ENCODE data around the gene CBS.
"Not testable (repeated sequence)": the region's sequence is repeated elsewhere in the genome, so short reads cannot be mapped to it uniquely, and the experiment has no call there.

The CBS gene

GRCh38 chr21:43075170-43076022 is at the start of gene CBS:
CBS (minus strand) TSS chr21:43075835; CDS start chr21:43072193, 3,642 bp downstream.
- DNase-seq (ENCODE audit: low spot score), result not testable (repeated sequence)

- not testable (repeated sequence) for DNase-seq (ENCODE audit: low spot score)
These were observed 40.3 kb upstream of the CBS start for GRCh38 chr21:43115956-43116355.

DNA sequence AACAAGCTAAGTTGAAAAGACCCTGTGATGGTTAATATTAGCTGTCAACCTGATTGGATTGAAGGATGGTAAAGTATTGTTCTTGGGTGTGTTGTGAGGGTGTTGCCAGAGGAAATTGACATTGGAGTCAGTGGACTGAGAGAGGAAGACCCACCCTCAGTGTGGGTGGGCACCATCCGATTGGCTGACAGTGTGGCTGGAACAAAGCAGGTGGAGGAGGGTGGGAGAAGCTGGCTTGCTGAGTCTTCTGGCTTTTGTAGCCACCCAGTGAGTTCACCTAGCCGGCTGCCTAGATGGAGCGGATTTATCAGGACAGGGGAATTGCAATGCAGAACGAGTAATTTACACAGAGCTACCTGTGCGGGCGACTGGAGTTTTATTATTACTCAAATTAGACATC is 38.8 kb upstream of the CBS start:
- not testable (repeated sequence) for DNase-seq (ENCODE audit: low spot score)

- DNase-seq (ENCODE audit: low spot score), result not testable (repeated sequence)
These were observed 33.4 kb upstream of the CBS start for GRCh38 chr21:43109006-43109405.

- not testable (repeated sequence) for DNase-seq (ENCODE audit: low spot score)
These were observed 32.5 kb upstream of the CBS start for GRCh38 chr21:43108177-43108576.

- DNase-seq (ENCODE audit: low spot score), result not testable (repeated sequence)
These were observed 32.1 kb upstream of the CBS start for GRCh38 chr21:43107794-43108137.

- peak; percentile 41 for DNase-seq (ENCODE audit: low spot score)
These were observed 31.5 kb upstream of the CBS start, which contains the start of gene U2AF1 for GRCh38 chr21:43106965-43107793. U2AF1 (minus strand) TSS chr21:43107570; CDS start chr21:43107494, 76 bp downstream.

GRCh38 chr21:43104642-43105041 is 29.0 kb upstream of the CBS start:
- DNase-seq (ENCODE audit: low spot score), result not testable (repeated sequence)

- not testable (repeated sequence) for DNase-seq (ENCODE audit: low spot score)
These were observed 26.6 kb upstream of the CBS start for GRCh38 chr21:43102281-43102680.

DNA sequence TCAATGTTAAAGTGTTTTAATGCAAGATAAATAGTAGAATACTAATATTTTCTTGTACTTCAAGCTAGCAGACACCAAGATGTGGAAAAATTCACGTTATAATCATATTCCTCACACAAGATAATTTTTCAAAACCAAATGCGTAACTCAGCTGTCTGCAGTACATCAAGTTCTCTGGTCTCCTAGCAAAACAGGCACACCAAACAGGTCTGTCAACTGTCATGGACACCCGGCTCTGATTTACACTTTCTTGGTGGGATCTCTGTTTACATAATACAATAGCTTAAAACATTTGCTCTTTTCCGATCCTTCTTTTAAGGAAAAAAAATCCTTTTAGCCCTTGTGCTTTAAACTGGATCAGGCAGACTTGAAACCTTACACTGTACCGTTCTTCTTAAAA is 26.0 kb upstream of the CBS start:
- DNase-seq (ENCODE audit: low spot score), result not testable (repeated sequence)

- DNase-seq (ENCODE audit: low spot score), result not testable (repeated sequence)
These were observed 25.4 kb upstream of the CBS start for GRCh38 chr21:43101000-43101399.

- DNase-seq (ENCODE audit: low spot score), result not testable (repeated sequence)
These were observed 16.5 kb upstream of the CBS start for GRCh38 chr21:43091979-43092614.

DNA sequence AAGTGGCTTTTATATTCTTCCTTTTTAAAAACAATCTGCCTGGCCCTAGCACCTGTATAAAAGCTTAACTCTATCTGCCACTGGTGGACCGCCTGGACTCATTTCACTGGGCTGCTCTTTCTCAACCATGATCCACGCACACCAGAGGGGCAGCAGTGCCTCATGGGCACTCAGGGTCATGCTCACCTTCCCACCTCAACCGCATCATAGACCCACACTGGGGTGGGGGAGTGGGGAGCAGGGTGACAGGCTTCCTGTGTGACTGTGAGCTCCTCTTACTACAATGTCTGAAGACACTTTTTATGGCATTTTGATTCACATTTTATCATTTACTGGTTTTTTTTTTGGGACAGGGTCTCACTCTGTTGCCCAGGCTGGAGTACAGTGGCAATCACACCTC is 15.3 kb upstream of the CBS start:
- DNase-seq (ENCODE audit: low spot score), result not testable (repeated sequence)

GRCh38 chr21:43089463-43089862 is 13.8 kb upstream of the CBS start:
- not testable (repeated sequence) for DNase-seq (ENCODE audit: low spot score)

- DNase-seq (ENCODE audit: low spot score), result not testable (repeated sequence)
These were observed 7.1 kb upstream of the CBS start for GRCh38 chr21:43082587-43083300.

DNA sequence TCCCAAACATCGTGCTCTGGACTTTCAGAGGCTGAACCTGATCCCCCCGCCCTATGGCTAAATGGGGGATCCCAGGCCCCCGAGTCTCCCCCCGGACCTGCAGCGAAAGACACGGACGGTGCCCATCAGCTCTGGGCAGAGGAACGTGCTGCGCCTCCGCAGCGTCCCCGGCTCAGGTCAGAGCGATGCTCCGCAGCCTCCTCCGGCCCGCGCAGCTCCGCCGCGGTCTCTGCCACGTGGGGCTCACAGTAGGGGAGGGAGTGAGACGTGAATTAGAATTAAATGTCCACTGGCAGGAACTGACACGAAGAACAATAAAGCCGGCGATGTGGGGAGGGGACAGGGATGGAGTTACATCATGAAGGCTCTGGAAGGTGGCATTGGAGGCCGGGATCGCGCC is 1.0 kb upstream of the CBS start:
- DNase-seq (ENCODE audit: low spot score), result not testable (repeated sequence)

DNA sequence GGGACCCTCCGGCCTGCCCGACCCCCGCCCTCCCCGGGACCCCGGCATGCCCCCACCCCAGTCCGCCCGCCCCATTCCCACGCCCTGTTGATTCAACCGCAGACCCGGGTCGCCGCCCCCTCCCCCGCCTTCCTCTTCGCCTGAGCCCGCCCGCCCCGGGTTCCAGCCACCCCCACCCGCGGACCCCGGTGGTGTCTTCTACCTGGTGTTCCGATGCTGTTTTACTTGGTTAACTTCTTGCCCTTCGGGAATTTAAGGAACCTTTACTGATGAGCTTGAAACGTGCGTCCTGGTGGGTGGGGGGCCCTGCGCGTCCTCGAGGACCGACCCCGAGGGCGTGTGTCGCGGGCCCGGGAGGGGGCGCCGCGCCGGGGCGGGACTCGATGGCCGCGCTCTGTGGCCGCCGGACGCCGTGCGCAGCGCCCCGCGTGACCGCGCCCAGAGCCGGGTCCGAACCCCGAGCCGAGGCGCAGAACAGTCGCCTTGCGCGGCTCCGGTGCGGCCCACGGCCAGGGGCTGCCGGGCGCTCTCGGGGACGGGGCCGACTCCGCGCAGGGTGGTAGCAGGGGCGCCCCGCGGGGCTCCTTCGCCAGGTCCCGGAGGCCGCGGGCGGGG is 495 bp upstream of the CBS start:
- DNase-seq (ENCODE audit: low spot score), result not testable (repeated sequence)

DNA sequence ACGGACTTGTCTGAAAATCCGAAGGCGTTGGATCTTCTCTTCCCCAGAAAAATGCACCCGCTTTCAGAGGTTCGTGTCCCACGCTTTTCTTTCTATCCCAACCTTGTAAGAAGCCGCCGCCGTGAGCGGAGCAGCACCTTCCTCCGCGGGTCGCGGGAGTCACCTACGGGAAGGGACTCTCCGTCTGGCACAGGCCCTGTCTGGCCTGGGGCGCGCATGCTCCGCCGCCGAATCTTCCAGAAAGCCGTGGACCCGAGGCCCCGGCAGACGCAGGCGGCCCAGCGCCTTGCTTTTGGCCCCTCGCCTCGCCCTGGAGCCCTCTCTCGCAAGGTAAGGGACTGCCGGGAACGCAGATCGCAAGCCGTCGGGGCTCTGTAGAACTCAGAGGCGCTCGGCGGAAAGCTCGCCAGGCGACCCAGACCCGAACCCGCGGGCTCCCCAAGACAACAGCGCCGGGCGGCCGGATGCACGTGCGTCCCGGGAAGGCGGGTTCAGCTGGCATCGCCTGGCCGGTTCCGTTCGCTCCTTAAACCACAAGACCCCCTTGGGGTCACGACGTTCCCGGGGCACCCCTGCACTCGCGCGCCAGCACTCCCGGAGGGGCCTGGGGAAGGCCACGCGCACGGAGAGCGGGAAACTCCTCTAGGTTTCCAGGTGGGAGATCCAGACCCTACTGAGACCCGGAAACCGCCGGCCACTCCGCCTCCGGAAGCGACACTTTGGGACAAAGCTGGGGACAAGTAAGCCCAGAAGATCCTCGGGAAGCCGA is 1.1 kb downstream of the CBS start:
- not testable (repeated sequence) for DNase-seq (ENCODE audit: low spot score)

GRCh38 chr21:43072742-43073141 is 2.9 kb downstream of the CBS start:
- not testable (repeated sequence) for DNase-seq (ENCODE audit: low spot score)

DNA sequence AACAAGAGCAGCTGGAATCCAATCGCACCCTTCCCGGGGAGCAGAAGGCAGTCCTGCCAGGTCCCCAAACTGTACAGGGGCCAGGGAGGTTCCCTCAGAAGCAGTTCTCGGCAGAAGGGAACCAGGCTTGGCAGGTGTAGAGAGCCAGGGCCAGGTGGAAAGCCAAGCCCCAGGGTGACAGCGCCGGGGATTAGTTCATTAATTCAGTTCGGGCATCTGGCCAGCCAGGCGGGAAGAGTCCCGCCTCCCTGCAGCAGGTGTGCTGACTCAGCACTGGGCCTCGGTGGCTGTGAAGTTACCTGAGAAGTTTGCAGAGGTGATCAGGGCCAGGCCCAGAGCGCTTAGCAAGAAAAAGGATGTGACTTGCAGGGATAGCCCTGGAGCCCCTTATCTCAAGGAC is 6.0 kb downstream of the CBS start:
- DNase-seq (ENCODE audit: low spot score), result not testable (repeated sequence)
